PC-9 (cell line): Measurements from ENCODE around the gene TCEA2.

Experiments used
- CTCF ChIP-seq: fragments of 200-600 bp; sonication (generic); conservative IDR thresholded peaks from 2 replicates; pipeline ENCODE4 v1.6.1; 2017; ENCODE audit warnings: mixed run types, antibody characterized with exemption, mild to moderate bottlenecking, moderate library complexity
- EZH2 ChIP-seq: fragments of 200-600 bp; sonication (generic); IDR thresholded peaks from 2 replicates; pipeline ENCODE4 v1.8.0; 2017; ENCODE audit warnings: antibody characterized with exemption, low read depth

GRCh38 chr20:64030371-64031134 lies 32.4 kb upstream of the TCEA2 start:
- TF ChIP-seq CTCF (no peak), EZH2 (no peak)
